Panc1 (cell line): ENCODE data around the gene WRAP53. TPM values are rescaled to one million over a fixed set of nuclear protein-coding genes. Genes with fewer than 3 reads are reported as not detected.

Source experiments
- ATAC-seq: fragments of 200-7000 bp; cut with Tn5 transposase; 2 replicates; pipeline ENCODE4 v1.9.1; 2020; ENCODE audit warnings: mild to moderate bottlenecking, moderate library complexity
- BruUV-seq: library from RNA; stranded (reverse); fragments of 400-500 nt; replicated peaks from 2 replicates; lab custom pipeline; 2021; lab: Mats Ljungman, UMichigan
- CTCF ChIA-PET: fragments of 300-600 bp; sonication (Branson Sonifier 250); formaldehyde crosslinking; loops from one replicate; lab custom pipeline; 2022; ENCODE audit warnings: antibody characterized with exemption; lab: Charles Lee
- POLR2A ChIA-PET: fragments of 300-600 bp; sonication (Branson Sonifier 250); formaldehyde crosslinking; loops from one replicate; lab custom pipeline; 2022; ENCODE audit warnings: antibody characterized with exemption; lab: Charles Lee
- DNase-seq: peaks from one replicate; pipeline ENCODE4 v3.0.0-alpha.2; 2010; ENCODE audit warnings: low read depth, low spot score
- H3K27ac ChIP-seq: 2 replicates; pipeline ENCODE4 v1.5.1; 2011; ENCODE audit warnings: mild to moderate bottlenecking, low read length, inconsistent platforms
- H3K27me3 ChIP-seq: fragments of 200-500 bp; sonication (Bioruptor generic); 2 replicates; pipeline ENCODE4 v1.6.0; 2014; ENCODE audit warnings: low read length, inconsistent platforms; ENCODE audit not compliant: control insufficient read depth, insufficient read depth
- H3K36me3 ChIP-seq: fragments of 200-500 bp; sonication (Bioruptor generic); 2 replicates; pipeline ENCODE4 v1.5.1; 2014; ENCODE audit warnings: inconsistent platforms, mild to moderate bottlenecking, low read length, moderate library complexity; ENCODE audit not compliant: control insufficient read depth, insufficient read depth
- H3K4me1 ChIP-seq: 2 replicates; pipeline ENCODE4 v1.5.1; 2011; ENCODE audit warnings: inconsistent platforms, mild to moderate bottlenecking, low read length, moderate library complexity; ENCODE audit not compliant: control insufficient read depth, insufficient read depth
- H3K4me3 ChIP-seq, 2 experiments: 2 replicates each; pipeline ENCODE4 v1.5.1; 2011 to 2012; ENCODE audit warnings: low read depth in 2 of 2, low read length in 2 of 2, mild to moderate bottlenecking in 2 of 2, inconsistent platforms in 1 of 2, moderate library complexity in 1 of 2
- H3K9me3 ChIP-seq: fragments of 200-500 bp; sonication (Bioruptor generic); 2 replicates; pipeline ENCODE4 v1.5.1; 2014; ENCODE audit warnings: low read depth, mild to moderate bottlenecking, inconsistent platforms, low read length, moderate library complexity; ENCODE audit not compliant: control insufficient read depth, insufficient read depth
- CTCF ChIP-seq: fragments of 450-650 bp; IDR thresholded peaks from 2 replicates; pipeline ENCODE4 v1.5.1; 2017; ENCODE audit warnings: mild to moderate bottlenecking
- POLR2AphosphoS5 ChIP-seq: IDR thresholded peaks from 2 replicates; pipeline ENCODE4 v1.6.1; 2012; ENCODE audit warnings: mild to moderate bottlenecking, low read depth, low read length, moderate library complexity
- REST ChIP-seq, 2 experiments: IDR thresholded peaks; 2 replicates each; pipeline ENCODE4 v1.6.1; 2011 to 2012; ENCODE audit warnings: low read depth in 2 of 2, control low read depth in 1 of 2, low read length in 1 of 2, mild to moderate bottlenecking in 1 of 2, moderate library complexity in 1 of 2; ENCODE audit not compliant: insufficient read depth in 1 of 2
- SIN3A ChIP-seq: IDR thresholded peaks from 2 replicates; pipeline ENCODE4 v1.6.1; 2012; ENCODE audit warnings: low read depth, mild to moderate bottlenecking, low read length, moderate library complexity, borderline replicate concordance; ENCODE audit not compliant: insufficient read depth
- TCF7L2 ChIP-seq: IDR thresholded peaks from 2 replicates; pipeline ENCODE4 v1.6.1; 2011; ENCODE audit warnings: mild to moderate bottlenecking, low read depth, low read length, inconsistent platforms
- in situ Hi-C: cut with HindIII; loops from 2 replicates; pipeline ENCODE4 v1.10.0; 2016; ENCODE audit warnings: low sequenced_read_pairs, low pct_unique_long_range_greater_than_20kb
- intact Hi-C: fragments of 100-400 bp; cut with micrococcal nuclease; formaldehyde crosslinking; loops from one replicate; pipeline ENCODE4 v1.10.0; 2022; ENCODE audit not compliant: unreplicated experiment
- total RNA-seq: library from RNA; stranded (reverse); gene quantifications from one replicate; pipeline ENCODE4 v1.2.1, GENCODE V29; 2021; ENCODE audit not compliant: unreplicated experiment

Gene WRAP53
- total RNA-seq, 1 experiment from 2014 or later, result 27.0 TPM

GRCh38 chr17:7719661-7720060, 31.4 kb downstream of the WRAP53 start:
- intact Hi-C loops (no loop called here), in situ Hi-C loops (no loop called here)
- BruUV-seq, result no TSS peak
- POLR2A ChIA-PET, result no interaction called here
- ATAC-seq, result no peak
- peaks cover 5% of the 10 kb centered on the region for H3K4me1 ChIP-seq
- no peak overlapping the region for H3K4me3 ChIP-seq
- no peaks in the 10 kb centered on the region for H3K27me3 ChIP-seq
- no peak for DNase-seq
- no peaks in the 10 kb centered on the region for H3K9me3 ChIP-seq
- TF ChIP-seq CTCF, result no peak
- no peak for TF ChIP-seq TCF7L2
- TF ChIP-seq SIN3A, result no peak
- TF ChIP-seq REST (IDR thresholded peaks at IDR 0.05; ENCODE audit: insufficient read depth in 1 of 2, low read depth in 2 of 2, low read length in 1 of 2), result no peak
- TF ChIP-seq POLR2AphosphoS5, result no peak
- CTCF ChIA-PET, result no interaction called here
- H3K36me3 ChIP-seq, result no peaks in the 10 kb centered on the region
- H3K27ac ChIP-seq, result no peak overlapping the region

GRCh38 chr17:7720125-7720524, 31.8 kb downstream of the WRAP53 start:
- ATAC-seq, result no peak
- POLR2A ChIA-PET, result no interaction called here
- intact Hi-C loops, result no loop called here

More at GRCh38 chr17:7720125-7720524, 31.8 kb downstream of the WRAP53 start:
- H3K27ac ChIP-seq, result no peak overlapping the region
- no peaks in the 10 kb centered on the region for H3K9me3 ChIP-seq
- no peak for DNase-seq
- H3K27me3 ChIP-seq, result no peaks in the 10 kb centered on the region
- in situ Hi-C loops, result no loop called here
- H3K4me1 ChIP-seq, result peaks cover 5% of the 10 kb centered on the region
- H3K4me3 ChIP-seq, result no peak overlapping the region
- TF ChIP-seq CTCF, result no peak
- no peak for TF ChIP-seq SIN3A
- no TSS peak for BruUV-seq
- CTCF ChIA-PET, result no interaction called here
- no peaks in the 10 kb centered on the region for H3K36me3 ChIP-seq
